UCSD-AML1 (cell line): ENCODE measurements around the gene SLC6A18.

ENCODE experiments used
- DNase-seq: peaks from one replicate; lab custom pipeline; 2025; ENCODE audit not compliant: unreplicated experiment; lab: John Stamatoyannopoulos, UW

SLC6A18 gene, protein sequence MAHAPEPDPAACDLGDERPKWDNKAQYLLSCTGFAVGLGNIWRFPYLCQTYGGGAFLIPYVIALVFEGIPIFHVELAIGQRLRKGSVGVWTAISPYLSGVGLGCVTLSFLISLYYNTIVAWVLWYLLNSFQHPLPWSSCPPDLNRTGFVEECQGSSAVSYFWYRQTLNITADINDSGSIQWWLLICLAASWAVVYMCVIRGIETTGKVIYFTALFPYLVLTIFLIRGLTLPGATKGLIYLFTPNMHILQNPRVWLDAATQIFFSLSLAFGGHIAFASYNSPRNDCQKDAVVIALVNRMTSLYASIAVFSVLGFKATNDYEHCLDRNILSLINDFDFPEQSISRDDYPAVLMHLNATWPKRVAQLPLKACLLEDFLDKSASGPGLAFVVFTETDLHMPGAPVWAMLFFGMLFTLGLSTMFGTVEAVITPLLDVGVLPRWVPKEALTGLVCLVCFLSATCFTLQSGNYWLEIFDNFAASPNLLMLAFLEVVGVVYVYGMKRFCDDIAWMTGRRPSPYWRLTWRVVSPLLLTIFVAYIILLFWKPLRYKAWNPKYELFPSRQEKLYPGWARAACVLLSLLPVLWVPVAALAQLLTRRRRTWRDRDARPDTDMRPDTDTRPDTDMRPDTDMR

DNA sequence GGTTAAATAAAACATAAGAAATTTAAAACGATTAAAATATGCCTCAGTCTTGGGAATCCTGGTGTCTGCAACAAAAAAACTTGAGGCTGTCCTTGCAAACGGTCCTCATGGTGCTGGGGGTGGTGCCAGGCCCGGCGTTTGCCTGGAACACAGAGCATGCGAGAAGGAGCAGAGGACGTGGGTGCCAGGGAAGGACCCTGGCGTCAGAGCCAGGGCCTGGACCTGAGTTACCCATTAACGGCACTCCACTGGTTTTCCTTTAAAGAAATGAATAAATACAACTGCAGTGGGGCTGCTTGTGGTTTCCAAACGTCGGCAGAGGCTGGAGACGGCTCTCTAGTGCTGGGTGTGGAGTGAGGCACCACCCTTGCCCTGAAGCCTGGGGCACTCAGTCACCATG is at the start of gene SLC6A18:
SLC6A18 (plus strand) TSS at position 301 of the 400 bp plus-strand sequence; CDS start at position 398, 97 bp downstream.
- no peak for DNase-seq

DNA sequence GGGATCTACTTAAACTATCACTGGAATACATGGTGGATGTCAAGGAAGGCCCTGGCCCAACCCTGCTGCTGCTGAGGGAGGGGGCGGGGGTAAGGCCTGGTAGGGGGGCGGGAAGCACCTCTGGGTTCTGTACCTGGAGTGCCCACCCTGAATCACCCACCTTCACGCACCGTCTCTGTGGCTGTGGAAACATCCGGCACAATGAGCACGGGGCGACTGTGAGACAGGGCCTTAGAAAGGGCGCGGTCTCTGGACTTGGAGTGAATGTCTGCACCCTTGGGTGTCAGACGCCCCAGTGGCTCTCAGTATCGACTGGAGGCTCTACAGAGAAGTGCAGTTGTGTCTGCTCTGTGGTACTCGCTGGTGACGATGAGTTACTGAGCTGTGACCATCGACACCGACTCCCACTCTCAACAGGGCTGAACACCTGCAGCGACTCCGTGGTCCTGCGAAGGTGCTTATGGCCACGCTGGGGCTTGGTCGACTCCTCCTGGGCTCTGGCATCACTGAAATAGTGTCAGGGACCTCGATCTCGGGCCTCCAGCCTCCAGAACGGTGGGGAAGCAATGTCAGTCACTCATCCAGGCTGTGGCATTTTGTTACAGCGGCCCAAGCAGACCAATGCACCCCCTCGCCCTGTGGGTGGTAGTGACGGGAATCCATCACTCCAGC is 49.2 kb upstream of the SLC6A18 start:
- DNase-seq, result no peak

DNA sequence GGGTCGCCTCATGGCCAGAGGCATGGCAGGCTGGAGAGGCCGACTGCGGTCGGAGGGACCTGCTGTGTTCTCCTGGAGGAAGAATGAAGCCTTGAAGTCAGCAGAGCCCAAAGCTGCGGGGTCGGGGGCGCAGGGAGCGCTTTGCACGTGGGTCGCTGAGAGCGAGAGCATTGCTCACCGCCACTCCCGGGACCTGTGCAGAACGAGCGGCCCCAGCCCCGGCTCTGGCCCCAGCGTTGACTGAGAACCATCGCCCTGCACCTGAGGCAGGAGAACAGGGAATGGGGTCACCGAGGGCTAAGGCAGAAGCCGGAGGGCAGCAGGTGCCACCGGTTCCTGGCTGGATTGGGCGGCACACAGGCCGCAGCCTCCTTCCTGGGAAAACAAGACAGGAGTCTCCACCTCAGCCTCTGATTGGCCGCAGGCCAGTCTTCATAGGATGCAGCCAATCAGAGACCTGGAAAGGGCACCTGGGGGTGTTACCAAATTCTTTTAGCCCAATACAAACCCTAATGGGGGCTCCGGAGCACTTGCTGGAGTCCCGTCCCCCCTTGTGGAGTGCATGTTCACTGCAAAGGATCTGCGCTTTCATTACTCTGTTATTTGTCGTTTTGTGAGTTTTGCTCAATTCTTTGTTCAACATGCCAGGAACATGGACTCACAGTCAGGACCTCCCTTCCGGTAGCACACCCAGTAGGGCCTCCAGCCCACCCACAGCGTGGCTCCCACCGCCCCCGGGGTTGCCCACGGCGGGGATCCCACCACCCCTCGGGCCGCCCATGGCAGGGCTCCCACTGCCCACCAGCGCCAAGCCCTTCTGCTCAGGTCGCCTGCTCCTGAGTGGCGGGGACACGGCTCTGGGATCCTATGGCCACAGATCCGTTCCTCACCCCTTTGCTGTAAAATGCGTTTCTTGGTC is 48.4 kb upstream of the SLC6A18 start:
- no peak for DNase-seq

DNA sequence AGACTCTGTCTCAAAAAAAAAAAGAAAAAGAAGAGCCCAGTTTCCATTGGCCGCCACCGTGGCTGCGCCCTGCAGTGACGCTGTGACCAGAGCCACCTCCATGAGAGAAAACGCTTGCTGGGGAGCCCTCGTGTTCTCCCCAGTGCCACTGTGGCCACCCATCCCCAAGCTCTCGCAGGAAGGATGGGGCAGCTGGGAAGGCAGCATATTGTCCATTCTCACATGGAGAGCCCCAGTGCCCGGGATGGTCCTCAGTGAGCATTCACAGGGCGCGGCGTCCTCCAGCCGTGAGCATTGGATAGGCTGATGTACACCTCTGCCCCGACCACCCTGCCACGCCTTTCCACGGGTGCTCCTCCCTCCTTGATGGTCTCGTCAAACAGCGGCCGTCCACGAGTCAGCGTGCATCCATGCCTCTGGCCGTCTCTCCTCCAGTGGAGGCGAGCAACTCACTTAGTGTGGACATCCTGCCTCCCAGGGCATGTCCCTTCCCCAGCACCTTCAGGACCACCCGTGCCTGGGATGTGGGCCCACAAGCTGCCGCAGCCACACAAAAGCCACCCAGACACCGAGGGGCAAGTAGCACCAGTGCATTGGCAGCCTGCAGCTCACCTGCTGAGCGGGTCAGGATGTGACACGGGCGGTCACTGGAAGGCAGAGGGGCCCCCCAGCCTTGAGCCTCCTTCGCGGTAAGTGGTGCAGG is 47.2 kb upstream of the SLC6A18 start:
- DNase-seq, result no peak

DNA sequence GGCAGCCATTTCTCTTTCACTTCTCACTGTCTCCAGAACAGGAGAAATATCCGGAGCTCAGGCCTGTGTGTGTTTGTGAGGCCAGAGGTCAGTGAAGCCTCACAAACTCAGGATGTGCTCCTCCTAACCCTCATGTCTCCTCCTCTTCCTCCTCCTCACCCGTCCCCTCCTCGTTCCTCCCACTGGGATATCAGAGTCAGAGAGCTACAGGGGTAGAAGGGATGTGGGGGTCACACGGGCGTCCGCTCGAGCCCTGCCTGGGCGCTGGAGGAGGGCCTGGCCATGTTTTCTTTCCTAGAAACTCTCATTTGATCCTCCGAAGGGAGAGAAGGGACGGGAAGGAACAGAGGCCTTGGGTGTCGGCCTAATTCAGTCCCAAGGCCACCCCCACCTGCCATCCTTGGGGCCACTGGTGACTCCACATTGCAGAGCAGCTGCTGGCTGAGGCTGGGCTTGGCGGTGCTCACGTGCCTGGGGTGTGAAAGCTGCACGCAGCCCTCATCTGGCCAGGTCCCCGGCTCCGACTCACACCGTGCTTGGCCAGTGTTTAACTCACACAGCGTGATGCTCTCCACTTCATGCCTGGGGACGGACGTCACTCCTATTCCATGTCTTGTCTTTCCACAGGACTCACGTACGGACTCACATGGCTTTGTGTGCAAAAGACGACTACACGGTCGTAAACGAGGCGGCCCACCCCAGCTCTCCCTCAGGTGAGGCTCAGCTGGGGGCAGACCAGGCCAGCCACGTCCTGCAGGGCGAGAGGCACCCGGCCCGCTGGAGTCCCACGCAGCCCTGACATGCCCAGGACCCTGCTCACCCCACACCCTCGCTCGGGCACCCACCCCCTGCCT is 46.4 kb upstream of the SLC6A18 start:
- no peak for DNase-seq

DNA sequence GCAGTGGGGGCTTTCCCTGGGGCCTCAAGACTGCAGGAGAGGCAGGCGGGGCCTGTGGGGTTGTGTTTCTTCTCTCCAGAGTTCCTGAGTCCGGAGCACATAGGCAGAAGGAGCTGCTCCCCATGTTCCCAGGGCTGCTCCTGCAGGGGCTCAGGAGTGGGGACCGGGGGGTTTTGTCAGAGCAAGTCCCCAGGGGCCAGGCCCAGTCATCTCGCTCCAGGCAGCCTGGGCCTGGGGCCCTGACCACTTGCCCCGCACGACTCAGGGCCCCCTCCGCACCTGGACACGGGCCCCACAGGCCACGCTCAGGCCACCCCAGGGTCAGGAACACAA is 45.8 kb upstream of the SLC6A18 start:
- DNase-seq, result no peak

DNA sequence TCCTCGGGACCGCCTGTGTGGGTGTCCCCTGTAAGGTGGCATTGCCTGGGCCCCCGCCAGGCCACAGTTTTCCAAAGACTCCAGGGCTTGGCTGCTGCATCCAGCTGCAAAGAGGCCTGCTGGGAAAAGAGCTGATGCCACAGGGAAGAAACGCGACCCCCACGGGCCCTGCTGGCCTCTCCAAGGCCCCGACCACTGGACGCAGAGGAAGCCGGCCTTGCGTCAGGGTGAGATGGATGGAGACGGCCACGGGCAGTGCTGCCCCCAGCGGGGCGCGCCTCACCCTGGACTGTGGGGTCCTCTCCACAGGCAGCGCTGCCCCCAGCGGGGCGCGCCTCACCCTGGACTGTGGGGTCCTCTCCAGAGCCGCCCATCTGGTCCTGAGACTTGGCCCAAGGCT is 45.1 kb upstream of the SLC6A18 start:
- DNase-seq, result no peak

DNA sequence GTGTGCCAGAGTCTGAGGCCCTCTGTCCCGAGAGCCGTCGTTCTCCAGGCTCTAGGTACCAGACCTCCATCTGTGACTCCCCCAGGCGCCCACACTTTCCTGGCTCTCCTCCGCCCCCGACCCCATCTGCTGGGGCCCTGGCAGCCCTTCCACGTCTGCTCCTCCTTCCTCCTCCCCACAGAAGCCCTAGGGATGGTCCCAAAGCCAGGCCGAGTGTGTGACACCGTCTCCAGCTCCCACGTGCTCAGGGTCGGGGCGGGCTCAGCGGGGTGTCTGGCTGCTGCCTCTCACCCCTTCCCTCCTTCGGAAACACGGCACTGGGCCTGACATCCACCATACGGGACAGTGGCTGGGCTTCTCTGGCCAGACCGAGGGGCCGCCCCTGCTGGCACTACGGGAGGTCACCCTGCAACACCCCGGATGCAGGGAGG is 44.3 kb upstream of the SLC6A18 start:
- no peak for DNase-seq

DNA sequence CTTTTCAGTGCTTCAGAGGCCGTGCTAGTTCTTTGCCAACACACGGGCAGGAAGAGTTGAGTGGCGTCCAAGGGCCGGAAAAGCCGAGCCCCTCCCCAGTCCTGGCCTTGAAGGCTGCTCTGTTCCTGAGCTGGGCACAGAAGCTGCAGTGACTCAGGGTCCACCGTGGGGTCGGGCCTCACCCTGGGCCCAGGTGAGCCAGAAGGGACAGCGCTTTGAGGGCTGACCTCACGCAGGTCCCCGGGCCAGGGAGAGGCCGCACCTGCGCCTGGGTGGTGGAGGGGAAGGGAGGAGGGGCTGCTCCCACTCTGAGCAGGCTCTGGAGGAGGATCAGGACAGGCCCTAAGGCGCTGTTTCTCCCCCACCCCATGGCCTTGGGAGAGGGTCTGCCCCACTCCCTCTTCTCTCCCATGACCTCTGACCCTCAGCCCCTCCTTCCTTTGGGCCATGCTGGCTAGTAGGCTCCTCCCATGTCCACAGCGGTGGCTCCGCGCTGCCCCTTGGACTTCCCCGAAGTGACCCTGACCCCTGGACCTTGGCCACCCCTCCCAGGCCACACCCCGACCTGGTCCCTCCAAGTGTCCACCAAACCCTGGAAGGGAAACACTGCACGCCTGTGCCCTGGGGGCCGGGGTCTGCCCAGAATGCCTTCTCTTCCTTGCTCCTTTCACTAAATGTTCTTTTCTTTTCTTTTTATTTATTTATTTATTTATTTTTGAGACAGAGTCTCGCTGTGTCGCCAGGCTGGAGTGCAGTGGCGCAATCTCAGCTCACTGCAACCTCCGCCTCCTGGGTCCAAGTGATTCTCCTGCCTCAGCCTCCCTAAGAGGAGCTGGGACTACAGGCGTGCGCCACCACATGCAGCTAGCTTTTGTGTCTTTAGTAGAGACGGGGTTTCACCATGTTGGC is 43.5 kb upstream of the SLC6A18 start:
- DNase-seq, result no peak

DNA sequence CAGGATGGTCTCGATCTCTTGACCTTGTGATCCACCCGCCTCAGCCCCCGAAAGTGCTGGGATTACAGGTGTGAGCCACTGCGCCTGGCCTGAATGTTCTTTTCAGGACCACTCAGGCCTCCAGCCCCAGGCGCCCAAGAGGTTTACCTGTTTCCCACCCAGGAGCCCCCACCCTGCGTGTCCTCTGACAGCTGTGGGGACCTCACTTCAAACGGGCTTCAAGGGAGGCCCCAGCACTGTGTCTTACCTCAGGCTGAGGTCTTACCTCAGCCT is 42.9 kb upstream of the SLC6A18 start:
- DNase-seq, result no peak

DNA sequence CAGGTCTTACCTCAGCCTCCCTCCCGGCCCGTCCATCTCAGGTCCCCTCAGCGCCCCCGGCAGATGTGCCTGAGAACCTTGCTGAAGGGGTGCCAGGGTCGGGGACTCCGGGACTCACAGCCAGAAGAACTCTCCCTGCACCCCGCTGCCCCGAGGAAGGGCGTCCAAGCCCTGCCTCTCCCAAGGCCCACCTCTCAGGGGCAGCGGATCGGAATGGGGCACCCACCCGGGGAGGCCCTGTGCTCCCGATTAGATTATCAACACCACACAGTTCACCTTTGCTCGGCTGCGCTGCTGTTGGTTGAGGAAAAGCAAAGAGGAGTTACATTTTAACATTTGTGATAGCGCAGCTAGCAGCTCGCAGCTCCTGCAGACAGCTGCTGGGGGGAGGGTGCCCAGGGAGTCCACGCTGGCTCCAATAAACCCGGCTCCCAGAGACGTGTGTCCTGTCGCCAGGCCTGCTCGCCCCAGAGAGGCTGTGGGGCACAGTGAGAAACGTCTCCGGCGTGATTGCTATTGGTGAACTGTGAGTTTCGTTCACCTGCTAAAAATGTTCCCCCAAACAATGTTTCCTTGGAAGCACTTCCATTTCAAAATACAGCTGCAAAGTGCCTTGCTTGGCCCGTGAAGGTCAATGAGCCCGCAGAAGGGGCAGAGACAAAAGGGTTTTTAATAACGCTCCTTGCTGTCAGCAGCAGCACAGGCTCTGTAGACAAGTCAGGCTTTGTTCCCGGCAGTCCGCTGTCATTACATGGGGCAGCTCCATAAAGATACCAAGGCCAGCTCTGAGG is 42.4 kb upstream of the SLC6A18 start:
- DNase-seq, result no peak

DNA sequence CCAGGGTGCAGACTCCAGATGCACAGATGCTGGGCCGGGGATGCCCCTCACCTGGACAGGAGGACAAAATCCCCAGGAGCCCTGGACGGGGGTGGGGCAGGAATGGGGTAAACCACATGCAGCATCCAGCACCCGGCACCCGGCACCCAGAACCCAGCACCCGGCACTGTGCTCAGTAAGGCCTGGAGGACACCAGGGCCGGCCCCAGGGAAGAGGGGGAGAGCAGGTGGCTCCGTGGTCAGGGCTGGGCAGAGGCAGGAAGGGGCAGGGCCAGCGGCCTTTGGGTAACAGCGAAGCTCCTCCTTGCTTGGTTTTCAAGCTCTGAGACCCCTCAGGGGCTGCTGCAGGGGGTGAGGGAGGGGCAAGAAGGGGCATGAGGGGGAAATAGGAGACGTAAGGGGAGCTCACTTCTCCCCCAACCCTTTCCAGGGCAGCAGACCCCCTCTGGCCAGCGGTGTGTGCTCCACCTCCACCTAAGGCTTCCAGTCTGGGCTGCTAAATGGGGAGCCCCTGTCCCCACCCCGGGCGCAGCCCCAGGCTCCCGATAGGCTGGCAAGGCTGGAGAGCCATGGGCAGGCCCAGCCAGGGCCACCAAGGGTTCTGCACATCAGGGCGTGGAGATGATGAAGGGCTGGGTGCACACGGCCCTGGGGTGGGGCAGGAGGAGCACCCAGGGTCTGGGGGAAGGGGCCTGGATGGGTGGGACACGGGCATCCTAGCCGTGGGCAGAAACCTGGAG is 41.6 kb upstream of the SLC6A18 start:
- no peak for DNase-seq

DNA sequence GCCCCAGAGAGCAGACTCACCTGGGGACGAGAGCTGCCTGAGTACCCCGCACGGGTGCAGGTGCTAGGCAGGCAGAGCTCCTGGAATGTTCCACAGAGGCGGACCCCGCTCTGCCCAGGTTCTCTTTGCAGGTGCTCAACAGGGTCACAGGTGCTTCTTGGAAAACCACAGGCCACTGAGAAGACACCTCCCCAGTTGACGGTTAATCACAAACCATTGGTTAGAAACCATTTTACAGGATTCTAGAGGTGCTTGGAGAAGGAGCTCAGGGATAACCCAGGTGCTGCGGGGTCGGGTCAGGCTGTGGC is 41.1 kb upstream of the SLC6A18 start:
- DNase-seq, result no peak

DNA sequence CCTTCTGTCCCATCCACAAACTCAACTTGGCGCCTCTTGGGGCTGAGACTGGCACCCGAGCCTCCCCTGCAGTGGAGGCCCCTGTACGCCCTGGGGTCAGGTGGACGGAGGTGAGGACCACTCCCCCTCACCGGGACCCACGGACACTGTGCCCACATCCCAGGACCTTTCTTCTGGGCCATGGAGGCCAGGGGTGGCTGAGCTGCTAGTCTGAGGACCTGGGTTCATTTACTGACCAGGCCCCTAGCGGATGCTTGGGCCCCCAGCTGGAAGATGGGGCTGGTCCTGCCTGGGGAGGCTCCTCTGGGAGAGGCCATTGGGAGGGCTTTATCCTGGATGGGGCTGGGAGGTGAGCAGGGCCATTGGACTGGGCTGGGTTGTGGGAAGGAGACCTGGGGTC is 40.7 kb upstream of the SLC6A18 start:
- no peak for DNase-seq

DNA sequence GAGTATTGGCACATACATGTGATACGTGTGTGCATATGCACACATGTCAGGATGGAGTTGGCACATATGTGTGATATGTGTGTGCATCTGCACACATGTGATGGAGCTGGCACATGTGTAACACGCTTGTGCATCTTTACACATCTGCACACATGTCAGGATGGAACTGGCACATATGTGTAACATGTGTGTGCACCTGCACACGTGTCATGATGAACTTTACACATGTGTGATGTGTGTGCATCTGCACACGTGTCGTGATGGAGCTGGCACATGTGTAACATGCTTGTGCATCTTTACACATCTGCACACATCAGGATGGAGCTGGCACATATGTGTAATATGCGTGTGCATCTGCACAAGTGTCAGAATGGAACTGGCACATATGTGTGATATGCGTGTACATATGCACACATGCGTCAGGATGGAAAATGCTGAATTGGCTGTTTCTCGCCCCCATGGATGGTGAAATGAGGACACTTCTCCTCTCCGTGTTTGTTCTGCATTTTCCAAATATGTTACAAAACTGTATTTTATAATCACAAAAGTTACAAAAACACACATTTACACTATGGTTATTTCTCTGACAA is 40.0 kb upstream of the SLC6A18 start:
- DNase-seq, result no peak

DNA sequence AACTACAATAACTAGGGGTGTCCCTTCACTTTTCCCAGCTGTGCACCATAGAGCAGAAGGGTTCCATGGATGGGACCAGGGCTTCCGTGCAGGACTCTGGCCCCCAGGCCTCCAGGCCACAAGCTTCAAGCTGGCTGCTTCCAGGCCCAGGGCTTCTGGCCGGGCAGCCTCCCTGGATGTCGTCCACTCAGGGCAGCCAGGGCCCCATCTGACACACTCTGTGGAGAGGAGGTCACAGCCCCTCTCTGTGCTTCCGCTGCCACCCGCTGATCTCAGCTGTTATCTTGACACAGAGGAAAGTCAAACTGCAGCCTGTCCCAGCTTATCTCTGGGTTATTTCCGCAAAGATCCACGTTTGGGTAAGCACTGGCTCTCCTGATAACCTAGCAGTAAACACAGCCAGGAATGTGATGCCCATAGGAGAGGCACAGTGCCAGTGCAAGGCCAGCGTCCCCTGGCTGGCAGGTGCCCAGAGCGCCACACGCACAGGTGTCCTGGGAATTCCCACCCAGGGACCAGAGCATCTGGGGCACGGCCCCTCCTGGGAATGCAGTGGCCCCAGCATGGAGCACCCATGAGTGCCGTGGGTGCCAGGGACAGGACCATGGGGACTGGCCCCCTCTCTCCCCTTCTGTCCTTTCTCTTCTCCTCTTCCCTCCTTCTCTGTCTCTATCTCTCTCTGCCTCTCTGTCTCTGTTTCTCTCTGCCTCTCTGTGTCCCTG is 39.4 kb upstream of the SLC6A18 start:
- DNase-seq, result no peak
